ENCODE measurements around the gene LPA. TPM values are rescaled to one million over a fixed set of nuclear protein-coding genes. Genes with fewer than 3 reads are reported as not detected.

Gene LPA
- total and polyA plus RNA-seq, 2 of the 13 experiments (the other 11 are each of a cell fraction or from before 2014, with no cell fraction given) = not detected

DNA sequence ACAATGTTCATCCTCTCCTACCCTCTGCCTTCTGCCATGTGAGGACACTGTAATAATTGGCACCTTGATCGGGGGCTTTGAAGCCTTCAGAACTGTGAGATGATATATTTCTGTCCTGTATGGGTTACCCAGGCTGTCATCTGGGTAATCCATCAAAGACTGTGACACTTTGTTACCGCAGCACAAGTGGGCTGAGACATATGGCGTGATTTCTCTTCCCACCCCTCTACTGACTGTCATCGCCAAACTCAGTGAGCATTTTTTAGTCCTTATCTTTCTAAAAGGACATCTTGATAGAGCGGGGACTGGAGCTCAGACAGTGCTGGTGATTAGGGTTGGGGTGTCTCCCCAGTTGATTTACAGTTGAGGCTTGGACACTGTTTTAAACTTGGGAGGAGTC, 27.5 kb upstream of the LPA start:
- 71% methylated on average over 5 of the region's 5 CpGs for WGBS (ENCODE audit: low lambda C conversion rate)
- Histone ChIP-seq H3K4me3 (replicated peaks in 1 of 3; ENCODE audit: insufficient read depth in 1 of 3, low read depth in 2 of 3, low read length in 3 of 3) (no peak overlapping the region), H3K4me2 (ENCODE audit: low read depth, low read length) (no peak overlapping the region), H4K20me1 (ENCODE audit: insufficient read depth, low read length) (no peaks in the 10 kb centered on the region), H3K36me3 (replicated peaks in 1 of 2; ENCODE audit: control insufficient read depth in 1 of 2, insufficient read depth in 2 of 2, low read length in 2 of 2) (no peaks in the 10 kb centered on the region), H3K4me1 (ENCODE audit: insufficient read depth, low read length) (peaks cover 23% of the 10 kb centered on the region), H3K27ac (ENCODE audit: extremely low read length, insufficient read depth, low read length) (no peak overlapping the region), H3K79me2 (ENCODE audit: insufficient read depth, low read length) (no peaks in the 10 kb centered on the region), H2AFZ (ENCODE audit: low read length) (no peak overlapping the region), H3K9me3 (ENCODE audit: low read length) (no peaks in the 10 kb centered on the region), H3K27me3 (ENCODE audit: control insufficient read depth in 1 of 2, insufficient read depth in 2 of 2, low read length in 2 of 2) (no peaks in the 10 kb centered on the region), H3K9ac (ENCODE audit: insufficient read depth, low read depth, low read length) (no peak overlapping the region)
- in situ Hi-C loops (cut with HindIII; ENCODE audit: extremely low pct_ligation_motif_present, low pct_unique_long_range_greater_than_20kb) (no loop called here), intact Hi-C loops (cut with micrococcal nuclease; ENCODE audit: unreplicated experiment) (no loop called here)
- CTCF ChIA-PET (ENCODE audit: low intra/inter-chr PET ratio, low total read pairs) = no interaction called here
- POLR2A ChIA-PET = no interaction called here
- TF ChIP-seq ZNF773 (CRISPR knock-in tag; IDR thresholded peaks at IDR 0.05; ENCODE audit: borderline replicate concordance) (no peak), RFXANK (CRISPR knock-in tag; IDR thresholded peaks at IDR 0.05) (no peak), ZBTB8A (CRISPR knock-in tag; IDR thresholded peaks at IDR 0.05; ENCODE audit: borderline replicate concordance, low read depth) (no peak), ZNF121 (CRISPR knock-in tag; IDR thresholded peaks at IDR 0.05) (no peak)
- TF ChIP-seq, protein P1, sequence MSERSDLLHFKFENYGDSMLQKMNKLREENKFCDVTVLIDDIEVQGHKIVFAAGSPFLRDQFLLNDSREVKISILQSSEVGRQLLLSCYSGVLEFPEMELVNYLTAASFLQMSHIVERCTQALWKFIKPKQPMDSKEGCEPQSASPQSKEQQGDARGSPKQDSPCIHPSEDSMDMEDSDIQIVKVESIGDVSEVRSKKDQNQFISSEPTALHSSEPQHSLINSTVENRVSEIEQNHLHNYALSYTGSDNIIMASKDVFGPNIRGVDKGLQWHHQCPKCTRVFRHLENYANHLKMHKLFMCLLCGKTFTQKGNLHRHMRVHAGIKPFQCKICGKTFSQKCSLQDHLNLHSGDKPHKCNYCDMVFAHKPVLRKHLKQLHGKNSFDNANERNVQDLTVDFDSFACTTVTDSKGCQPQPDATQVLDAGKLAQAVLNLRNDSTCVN (CRISPR knock-in tag; IDR thresholded peaks at IDR 0.05; ENCODE audit: borderline replicate concordance) = no peak
- no peak for DNase-seq (ENCODE audit: low spot score)
- no peak for ATAC-seq
- no TSS peak for BruUV-seq (replicated peaks)
- no peak for FAIRE-seq

DNA sequence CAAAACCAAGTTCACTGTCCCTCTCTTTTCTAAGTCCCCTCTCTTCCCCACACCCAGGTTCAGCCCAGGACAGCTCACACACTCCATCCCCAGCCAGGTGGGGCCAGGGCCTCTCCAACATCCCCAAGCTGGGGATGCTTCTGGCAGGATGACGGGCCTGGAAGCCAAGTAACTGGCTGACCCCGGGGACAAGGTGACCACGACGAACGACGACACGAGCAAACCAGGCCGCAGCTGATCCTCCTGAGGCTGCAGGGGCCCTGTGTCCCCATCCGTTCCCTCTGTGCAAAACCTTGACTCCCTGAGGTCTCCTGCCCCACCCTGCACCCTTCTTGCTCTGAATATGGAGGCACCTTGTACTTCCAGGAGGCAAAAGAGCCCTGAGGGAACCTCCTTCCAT, 26.4 kb upstream of the LPA start:
- H3K9me3 ChIP-seq (ENCODE audit: low read length) = no peaks in the 10 kb centered on the region
- no peaks in the 10 kb centered on the region for H3K79me2 ChIP-seq (ENCODE audit: insufficient read depth, low read length)
- no peak overlapping the region for H3K4me3 ChIP-seq (replicated peaks in 1 of 3; ENCODE audit: insufficient read depth in 1 of 3, low read depth in 2 of 3, low read length in 3 of 3)
- no peak for TF ChIP-seq MBD4 (IDR thresholded peaks at IDR 0.05; ENCODE audit: borderline replicate concordance, low read length)
- TF ChIP-seq, protein P2, sequence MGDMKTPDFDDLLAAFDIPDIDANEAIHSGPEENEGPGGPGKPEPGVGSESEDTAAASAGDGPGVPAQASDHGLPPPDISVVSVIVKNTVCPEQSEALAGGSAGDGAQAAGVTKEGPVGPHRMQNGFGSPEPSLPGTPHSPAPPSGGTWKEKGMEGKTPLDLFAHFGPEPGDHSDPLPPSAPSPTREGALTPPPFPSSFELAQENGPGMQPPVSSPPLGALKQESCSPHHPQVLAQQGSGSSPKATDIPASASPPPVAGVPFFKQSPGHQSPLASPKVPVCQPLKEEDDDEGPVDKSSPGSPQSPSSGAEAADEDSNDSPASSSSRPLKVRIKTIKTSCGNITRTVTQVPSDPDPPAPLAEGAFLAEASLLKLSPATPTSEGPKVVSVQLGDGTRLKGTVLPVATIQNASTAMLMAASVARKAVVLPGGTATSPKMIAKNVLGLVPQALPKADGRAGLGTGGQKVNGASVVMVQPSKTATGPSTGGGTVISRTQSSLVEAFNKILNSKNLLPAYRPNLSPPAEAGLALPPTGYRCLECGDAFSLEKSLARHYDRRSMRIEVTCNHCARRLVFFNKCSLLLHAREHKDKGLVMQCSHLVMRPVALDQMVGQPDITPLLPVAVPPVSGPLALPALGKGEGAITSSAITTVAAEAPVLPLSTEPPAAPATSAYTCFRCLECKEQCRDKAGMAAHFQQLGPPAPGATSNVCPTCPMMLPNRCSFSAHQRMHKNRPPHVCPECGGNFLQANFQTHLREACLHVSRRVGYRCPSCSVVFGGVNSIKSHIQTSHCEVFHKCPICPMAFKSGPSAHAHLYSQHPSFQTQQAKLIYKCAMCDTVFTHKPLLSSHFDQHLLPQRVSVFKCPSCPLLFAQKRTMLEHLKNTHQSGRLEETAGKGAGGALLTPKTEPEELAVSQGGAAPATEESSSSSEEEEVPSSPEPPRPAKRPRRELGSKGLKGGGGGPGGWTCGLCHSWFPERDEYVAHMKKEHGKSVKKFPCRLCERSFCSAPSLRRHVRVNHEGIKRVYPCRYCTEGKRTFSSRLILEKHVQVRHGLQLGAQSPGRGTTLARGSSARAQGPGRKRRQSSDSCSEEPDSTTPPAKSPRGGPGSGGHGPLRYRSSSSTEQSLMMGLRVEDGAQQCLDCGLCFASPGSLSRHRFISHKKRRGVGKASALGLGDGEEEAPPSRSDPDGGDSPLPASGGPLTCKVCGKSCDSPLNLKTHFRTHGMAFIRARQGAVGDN (CRISPR knock-in tag; IDR thresholded peaks at IDR 0.05) = peak; percentile 15; the same call in 1 of the 2 replicates
- intact Hi-C loops (cut with micrococcal nuclease; ENCODE audit: unreplicated experiment) = no loop called here
- H3K4me2 ChIP-seq (ENCODE audit: low read depth, low read length) = no peak overlapping the region
- in situ Hi-C loops (cut with HindIII; ENCODE audit: extremely low pct_ligation_motif_present, low pct_unique_long_range_greater_than_20kb) = no loop called here
- FAIRE-seq = no peak
- H3K4me1 ChIP-seq (ENCODE audit: insufficient read depth, low read length) = peaks cover 16% of the 10 kb centered on the region
- H3K27ac ChIP-seq (ENCODE audit: extremely low read length, insufficient read depth, low read length) = no peak overlapping the region
- DNase-seq (ENCODE audit: low spot score) = no peak
- ATAC-seq = no peak
- H3K27me3 ChIP-seq (ENCODE audit: control insufficient read depth in 1 of 2, insufficient read depth in 2 of 2, low read length in 2 of 2) = no peaks in the 10 kb centered on the region
- ChIA-PET POLR2A (no interaction called here), CTCF (ENCODE audit: low intra/inter-chr PET ratio, low total read pairs) (no interaction called here)
- no peaks in the 10 kb centered on the region for H4K20me1 ChIP-seq (ENCODE audit: insufficient read depth, low read length)
- H3K9ac ChIP-seq (ENCODE audit: insufficient read depth, low read depth, low read length) = no peak overlapping the region
- H3K36me3 ChIP-seq (replicated peaks in 1 of 2; ENCODE audit: control insufficient read depth in 1 of 2, insufficient read depth in 2 of 2, low read length in 2 of 2) = no peaks in the 10 kb centered on the region
- WGBS (ENCODE audit: low lambda C conversion rate) = 62% methylated on average over 9 of the region's 9 CpGs
- no TSS peak for BruUV-seq (replicated peaks)
- H2AFZ ChIP-seq (ENCODE audit: low read length) = no peak overlapping the region
